GM18526 (cell line): ENCODE data around the gene CEACAM16.

Experiments
- POLR2A ChIP-seq: IDR thresholded peaks from 3 replicates; pipeline ENCODE4 v1.6.1; 2011; ENCODE audit not compliant: insufficient read length; ENCODE audit errors: extremely low read depth

The CEACAM16 gene

GRCh38 chr19:44698492-44699201 lies at the start of gene CEACAM16:
Gene CEACAM16, plus strand, starts transcription at chr19:44699151. Its CDS starts 2,306 bp downstream, at chr19:44701457.
- no peak for TF ChIP-seq POLR2A

GRCh38 chr19:44649578-44650145 lies 49.3 kb upstream of the CEACAM16 start:
- no peak for TF ChIP-seq POLR2A

- TF ChIP-seq POLR2A: no peak
These were observed 45.6 kb upstream of the CEACAM16 start for GRCh38 chr19:44653343-44653742.

DNA sequence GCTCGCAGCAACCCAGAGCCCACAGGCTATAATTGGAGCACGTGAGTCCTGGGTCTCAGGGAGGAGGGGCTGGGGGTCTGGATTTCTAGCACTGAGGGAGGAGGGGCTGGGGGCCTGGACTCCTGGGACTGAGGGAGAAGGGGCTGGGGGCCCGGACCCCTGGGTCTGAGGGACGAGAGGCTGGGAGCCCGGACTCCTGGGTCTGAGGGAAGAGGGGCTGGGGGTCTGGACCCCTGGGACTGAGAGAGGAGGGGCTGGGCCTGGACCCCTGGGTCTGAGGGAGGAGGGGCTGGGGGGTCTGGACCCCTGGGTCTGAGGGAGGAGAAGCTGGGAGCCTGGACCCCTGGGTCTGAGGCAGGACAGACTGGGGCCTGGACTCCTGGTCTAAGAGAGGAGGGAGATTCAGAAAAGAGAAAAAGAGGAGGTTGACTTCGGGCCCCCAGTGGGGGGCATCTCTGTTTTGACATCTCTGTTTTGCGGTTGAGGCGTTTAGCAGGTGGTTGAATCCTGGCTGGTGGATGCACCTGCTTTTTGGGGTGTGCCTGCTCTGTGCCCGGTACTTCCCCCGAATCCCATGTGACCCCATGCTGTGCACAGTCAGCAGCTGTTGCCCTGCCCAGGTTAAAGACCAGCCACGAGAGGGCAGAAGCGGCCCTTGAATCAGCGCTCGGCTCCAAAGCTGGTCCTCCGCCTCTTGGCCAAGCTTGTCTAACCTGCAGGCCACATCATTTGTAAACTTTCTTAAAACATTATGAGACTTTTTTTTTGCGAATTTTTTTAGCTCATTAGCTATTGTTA lies 44.8 kb upstream of the CEACAM16 start:
- TF ChIP-seq POLR2A: no peak

DNA sequence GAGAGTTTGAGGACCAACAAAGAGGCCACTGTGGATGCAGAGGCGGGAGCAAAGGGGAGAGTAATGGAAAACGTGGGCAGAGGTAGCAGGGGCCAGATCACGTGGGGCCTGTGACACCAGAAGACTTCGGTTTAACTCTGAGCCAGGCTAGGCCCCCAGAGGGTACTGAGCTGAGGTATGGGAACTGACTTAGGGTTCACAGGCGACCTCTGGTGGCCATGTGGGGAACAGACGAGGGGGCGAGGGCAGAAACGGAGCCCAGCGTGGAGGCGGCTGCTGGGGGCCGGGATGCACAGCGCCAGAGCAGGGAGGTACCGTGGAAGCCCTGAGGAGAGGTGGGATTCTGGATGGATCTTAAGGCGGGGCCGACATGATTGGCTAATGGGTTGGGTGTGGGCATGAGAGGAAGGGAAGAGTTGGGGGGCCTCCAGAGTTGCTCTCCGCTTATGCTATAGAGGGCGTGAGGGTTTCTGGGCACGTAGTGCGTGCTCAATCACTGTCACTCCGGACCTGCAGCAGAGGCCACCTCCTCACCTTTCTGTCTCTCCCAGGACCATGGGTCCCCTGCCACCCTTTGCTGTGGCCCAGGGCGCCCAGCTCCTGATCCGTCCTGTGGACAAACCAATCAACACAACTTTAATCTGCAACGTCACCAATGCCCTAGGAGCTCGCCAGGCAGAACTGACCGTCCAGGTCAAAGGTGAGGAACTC lies 41.6 kb upstream of the CEACAM16 start:
- TF ChIP-seq POLR2A: no peak

DNA sequence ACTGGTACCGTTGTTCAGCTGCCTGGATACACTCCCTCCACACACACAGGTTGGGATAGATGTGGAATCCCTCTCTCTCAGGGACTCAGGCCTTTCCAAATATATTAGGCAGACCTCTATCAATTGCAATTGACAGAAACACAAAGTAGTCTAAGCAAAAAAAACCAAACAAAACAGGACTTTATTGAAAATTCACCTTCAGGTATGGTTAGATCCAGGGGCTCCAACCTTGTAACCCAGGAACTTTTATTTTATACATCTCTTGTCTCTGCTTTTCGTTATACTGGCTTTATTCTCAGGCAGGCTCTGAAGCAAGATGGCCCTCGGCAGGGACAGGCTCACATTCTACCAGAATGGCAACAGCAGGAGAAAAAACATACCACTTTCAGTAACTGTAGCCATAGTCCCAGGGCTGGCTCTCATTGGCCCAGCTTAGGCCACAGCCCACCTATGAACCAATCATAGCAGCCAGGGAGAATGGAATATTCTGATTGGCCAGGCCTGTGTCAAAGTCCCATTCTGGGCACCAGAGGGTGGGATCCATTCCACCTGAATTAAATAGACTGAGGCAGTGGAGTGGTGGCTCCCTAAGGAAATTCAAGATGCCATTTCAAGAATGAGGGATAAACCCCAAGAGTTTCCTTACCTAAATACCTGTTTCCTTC lies 40.8 kb upstream of the CEACAM16 start:
- TF ChIP-seq POLR2A: no peak

DNA sequence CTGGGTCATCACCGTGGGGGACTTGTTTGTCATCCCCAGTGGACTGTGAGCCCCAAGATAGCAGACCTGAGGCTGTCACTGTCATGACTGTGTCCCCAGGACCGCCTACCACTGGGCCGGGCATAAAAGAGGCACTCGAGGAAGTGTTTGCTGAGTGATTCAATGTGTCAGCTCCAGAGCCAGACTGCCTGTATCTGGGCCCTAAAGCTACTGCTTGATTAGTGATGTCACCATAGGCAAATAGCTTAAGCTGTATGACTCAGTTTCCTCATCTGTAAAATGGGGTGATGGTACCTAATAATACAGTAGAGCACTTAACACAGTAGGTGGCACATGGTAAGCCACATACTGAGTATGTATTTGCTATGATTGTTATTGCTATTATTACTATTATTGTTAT lies 38.9 kb upstream of the CEACAM16 start:
- TF ChIP-seq POLR2A: no peak

- no peak for TF ChIP-seq POLR2A
These were observed 37.7 kb upstream of the CEACAM16 start for GRCh38 chr19:44661205-44661604.

GRCh38 chr19:44661904-44662303 lies 37.0 kb upstream of the CEACAM16 start:
- no peak for TF ChIP-seq POLR2A

DNA sequence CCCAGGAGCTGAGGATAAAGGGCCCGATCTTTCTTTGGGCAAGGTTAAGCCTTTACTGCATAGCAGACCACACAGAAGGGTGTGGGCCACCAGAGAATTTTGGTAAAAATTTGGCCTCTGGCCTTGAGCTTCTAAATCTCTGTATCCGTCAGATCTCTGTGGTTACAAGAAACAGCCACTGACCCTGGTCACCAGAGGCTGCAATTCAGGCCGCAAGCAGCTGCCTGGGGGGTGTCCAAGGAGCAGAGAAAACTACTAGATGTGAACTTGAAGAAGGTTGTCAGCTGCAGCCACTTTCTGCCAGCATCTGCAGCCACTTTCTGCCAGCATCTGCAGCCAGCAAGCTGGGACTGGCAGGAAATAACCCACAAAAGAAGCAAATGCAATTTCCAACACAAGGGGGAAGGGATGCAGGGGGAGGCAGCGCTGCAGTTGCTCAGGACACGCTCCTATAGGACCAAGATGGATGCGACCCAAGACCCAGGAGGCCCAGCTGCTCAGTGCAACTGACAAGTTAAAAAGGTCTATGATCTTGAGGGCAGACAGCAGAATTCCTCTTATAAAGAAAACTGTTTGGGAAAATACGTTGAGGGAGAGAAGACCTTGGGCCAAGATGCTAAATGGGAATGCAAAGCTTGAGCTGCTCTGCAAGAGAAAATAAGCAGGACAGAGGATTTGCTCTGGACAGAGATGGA lies 36.1 kb upstream of the CEACAM16 start:
- TF ChIP-seq POLR2A: no peak

GRCh38 chr19:44663996-44664395 lies 35.0 kb upstream of the CEACAM16 start:
- TF ChIP-seq POLR2A: no peak

GRCh38 chr19:44664976-44665375 lies 34.0 kb upstream of the CEACAM16 start:
- no peak for TF ChIP-seq POLR2A

- TF ChIP-seq POLR2A: no peak
These were observed 31.9 kb upstream of the CEACAM16 start for GRCh38 chr19:44666852-44667556.

- TF ChIP-seq POLR2A: no peak
These were observed 29.8 kb upstream of the CEACAM16 start for GRCh38 chr19:44668985-44669764.
